ENCODE data around the gene MOB3A. TPM values are rescaled to one million over a fixed set of nuclear protein-coding genes. Genes with fewer than 3 reads are reported as not detected.
A peak's percentile ranks its signal among the peaks of the same experiment; 100 is the strongest.

MOB3A gene
- total and polyA plus RNA-seq, 2 experiments from 2014 or later: 15.7 to 25.1 TPM

DNA sequence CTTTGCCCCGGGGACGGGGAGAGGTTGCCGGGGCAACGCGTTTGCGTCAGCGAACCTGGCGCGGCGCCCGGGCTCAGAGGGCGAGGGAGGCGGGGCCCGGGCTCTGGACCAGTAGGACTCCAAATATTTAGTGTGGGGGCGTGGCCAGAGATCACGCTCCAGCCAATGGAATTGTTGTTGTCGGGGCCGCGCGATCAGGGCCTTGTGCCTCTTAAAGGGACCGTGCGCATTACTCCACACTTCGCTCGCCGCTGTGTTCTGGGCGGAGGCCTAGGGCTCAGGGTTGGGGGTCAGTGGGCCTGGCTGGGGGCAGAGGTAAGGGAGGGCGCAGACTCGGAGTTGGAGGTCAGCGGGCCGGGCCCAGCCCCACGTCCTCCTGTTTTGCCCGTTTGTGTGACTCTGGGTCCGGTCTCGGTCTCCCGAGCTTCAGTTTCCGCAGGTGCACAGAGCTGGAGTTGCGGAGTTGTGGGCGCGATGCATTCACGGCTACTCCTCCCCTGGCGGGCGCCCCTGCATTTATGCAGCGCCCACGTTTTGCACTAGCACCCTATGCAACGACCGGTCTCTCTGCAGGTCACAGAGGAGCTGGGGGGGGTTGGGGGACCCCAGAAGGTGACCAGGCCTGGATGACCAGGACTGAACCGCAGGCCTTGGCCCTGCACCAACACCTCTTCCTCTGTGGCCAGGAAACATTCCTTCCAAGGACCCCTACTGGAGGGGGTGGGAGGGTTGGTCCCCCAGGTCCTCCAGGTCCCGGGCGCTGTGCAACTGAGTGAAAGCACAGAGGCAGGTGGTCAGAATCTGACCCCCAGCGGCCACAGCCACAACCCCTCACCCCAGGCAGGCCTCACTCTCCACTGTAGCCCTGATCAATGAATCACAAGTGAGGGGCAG is 34.4 kb downstream of the MOB3A start:
- Histone ChIP-seq H3K4me2 (peak overlapping the region; percentile 76), H3K4me3 (peak overlapping the region; percentile 5), H3K27ac (peak overlapping the region; percentile 97), H2AFZ (no peak overlapping the region), H3K4me1 (ENCODE audit: insufficient read depth) (peaks cover 29% of the 10 kb centered on the region), H3K9me2 (replicated peaks; ENCODE audit: insufficient read depth) (no peaks in the 10 kb centered on the region), H3K79me2 (peaks cover 10% of the 10 kb centered on the region), H4K20me1 (ENCODE audit: insufficient read depth, poor library complexity, severe bottlenecking) (no peaks in the 10 kb centered on the region), H3K27me3 (no peaks in the 10 kb centered on the region), H3K9me3 (ENCODE audit: low read depth) (no peaks in the 10 kb centered on the region), H3K36me3 (replicated peaks; ENCODE audit: insufficient read depth, low read depth) (no peaks in the 10 kb centered on the region)
- no peak for TF ChIP-seq EZH2 (IDR thresholded peaks at IDR 0.05; ENCODE audit: borderline replicate concordance)
- peak; percentile 100 for DNase-seq (ENCODE audit: low spot score)
- WGBS (ENCODE audit: low lambda C conversion rate, missing lambda C conversion rate): 6% methylated on average over 47 of the region's 50 CpGs

DNA sequence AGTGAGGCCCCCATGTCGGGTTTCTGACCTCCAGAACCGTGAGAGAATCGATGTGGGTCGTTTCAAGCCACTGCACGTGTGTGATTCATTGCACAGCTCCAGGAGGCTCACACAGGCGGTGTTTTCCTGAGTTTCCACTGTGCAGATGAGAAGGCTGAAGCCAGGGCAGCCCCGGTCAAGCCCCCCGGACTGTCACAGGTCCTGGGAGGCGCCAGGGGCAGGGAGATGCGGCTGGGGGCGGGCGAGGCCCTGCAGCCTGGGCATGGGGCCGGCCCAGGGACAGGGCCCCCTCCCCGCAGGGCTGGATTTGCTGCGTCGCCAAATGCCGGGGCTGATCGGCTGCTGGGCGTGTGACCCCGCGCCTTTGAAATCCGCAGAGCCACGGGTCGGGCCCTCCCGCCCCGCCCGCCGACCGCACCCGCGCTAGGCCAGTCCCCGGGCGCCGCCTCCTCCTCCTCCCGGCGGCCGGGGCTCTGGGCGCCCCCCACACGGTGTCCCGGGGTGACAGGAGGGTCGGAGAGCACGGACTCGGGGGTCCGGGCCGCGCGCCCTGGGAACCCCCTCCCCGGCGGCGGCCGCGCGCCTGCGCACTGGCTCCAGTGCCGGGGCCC is 35.1 kb downstream of the MOB3A start:
- Histone ChIP-seq H3K4me3 (peak overlapping the region; percentile 15), H3K9me3 (ENCODE audit: low read depth) (no peaks in the 10 kb centered on the region), H3K9me2 (replicated peaks; ENCODE audit: insufficient read depth) (no peaks in the 10 kb centered on the region), H3K27ac (peak overlapping the region; percentile 97), H4K20me1 (ENCODE audit: insufficient read depth, poor library complexity, severe bottlenecking) (no peaks in the 10 kb centered on the region), H3K4me1 (ENCODE audit: insufficient read depth) (peaks cover 34% of the 10 kb centered on the region), H3K36me3 (replicated peaks; ENCODE audit: insufficient read depth, low read depth) (no peaks in the 10 kb centered on the region), H3K27me3 (no peaks in the 10 kb centered on the region), H3K79me2 (peaks cover 10% of the 10 kb centered on the region), H2AFZ (no peak overlapping the region), H3K4me2 (peak overlapping the region; percentile 84)
- TF ChIP-seq, protein P1, sequence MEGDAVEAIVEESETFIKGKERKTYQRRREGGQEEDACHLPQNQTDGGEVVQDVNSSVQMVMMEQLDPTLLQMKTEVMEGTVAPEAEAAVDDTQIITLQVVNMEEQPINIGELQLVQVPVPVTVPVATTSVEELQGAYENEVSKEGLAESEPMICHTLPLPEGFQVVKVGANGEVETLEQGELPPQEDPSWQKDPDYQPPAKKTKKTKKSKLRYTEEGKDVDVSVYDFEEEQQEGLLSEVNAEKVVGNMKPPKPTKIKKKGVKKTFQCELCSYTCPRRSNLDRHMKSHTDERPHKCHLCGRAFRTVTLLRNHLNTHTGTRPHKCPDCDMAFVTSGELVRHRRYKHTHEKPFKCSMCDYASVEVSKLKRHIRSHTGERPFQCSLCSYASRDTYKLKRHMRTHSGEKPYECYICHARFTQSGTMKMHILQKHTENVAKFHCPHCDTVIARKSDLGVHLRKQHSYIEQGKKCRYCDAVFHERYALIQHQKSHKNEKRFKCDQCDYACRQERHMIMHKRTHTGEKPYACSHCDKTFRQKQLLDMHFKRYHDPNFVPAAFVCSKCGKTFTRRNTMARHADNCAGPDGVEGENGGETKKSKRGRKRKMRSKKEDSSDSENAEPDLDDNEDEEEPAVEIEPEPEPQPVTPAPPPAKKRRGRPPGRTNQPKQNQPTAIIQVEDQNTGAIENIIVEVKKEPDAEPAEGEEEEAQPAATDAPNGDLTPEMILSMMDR (IDR thresholded peaks at IDR 0.05; ENCODE audit: poor library complexity): no peak
- TF ChIP-seq EZH2 (IDR thresholded peaks at IDR 0.05; ENCODE audit: borderline replicate concordance) (no peak), EZH2phosphoT487 (IDR thresholded peaks at IDR 0.05; ENCODE audit: low read depth, severe bottlenecking, unreplicated experiment) (no peak)
- WGBS (ENCODE audit: low lambda C conversion rate, missing lambda C conversion rate): 2% methylated on average over 26 of the region's 55 CpGs
- DNase-seq (ENCODE audit: low spot score): peak; percentile 87

DNA sequence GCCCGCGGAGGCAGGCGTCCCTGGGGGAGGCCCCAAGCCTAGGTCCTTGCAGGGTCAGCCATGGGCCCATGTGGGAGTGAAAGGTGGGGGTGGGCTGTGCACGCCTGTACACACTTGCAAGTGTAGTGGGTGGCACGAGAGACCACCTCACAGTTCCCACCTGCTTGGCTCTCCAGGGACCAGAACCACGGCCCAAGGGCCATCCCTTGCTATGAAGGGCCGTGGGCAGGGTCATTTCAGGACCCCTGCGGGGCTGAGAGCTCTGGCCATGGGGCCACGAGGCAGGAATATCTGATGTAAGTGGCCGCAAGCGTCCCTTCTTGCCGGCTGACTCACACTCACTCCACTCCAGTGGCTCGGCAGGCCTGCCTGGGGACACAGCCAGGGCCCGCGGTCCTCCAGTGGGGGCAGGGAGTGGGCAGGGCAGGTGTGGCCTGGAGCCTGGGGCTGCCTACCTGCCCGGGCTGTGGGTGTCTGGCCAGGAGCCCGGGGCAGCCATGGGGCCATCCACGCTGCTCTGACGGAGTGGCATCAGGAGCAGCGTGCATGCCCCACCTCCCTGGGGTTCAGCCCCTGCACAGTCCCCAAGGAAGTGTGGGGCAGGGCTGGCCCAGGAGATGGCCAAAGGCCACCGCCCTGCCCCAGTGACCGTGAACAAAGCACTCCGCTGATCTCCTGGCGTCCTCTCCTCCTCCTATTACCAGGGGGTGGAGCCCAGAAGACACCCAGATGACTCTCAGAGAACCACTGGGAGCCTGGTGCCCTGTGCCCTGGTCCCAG is 36.5 kb downstream of the MOB3A start:
- TF ChIP-seq EZH2phosphoT487 (IDR thresholded peaks at IDR 0.05; ENCODE audit: low read depth, severe bottlenecking, unreplicated experiment) (no peak), EZH2 (IDR thresholded peaks at IDR 0.05; ENCODE audit: borderline replicate concordance) (no peak)
- TF ChIP-seq, protein P1 (IDR thresholded peaks at IDR 0.05; ENCODE audit: poor library complexity): no peak
- no peaks in the 10 kb centered on the region for H3K9me2 ChIP-seq (replicated peaks; ENCODE audit: insufficient read depth)
- WGBS (ENCODE audit: low lambda C conversion rate, missing lambda C conversion rate): 46% methylated on average over 24 of the region's 24 CpGs
- H3K4me3 ChIP-seq: no peak overlapping the region
- H3K4me1 ChIP-seq (ENCODE audit: insufficient read depth): peaks cover 39% of the 10 kb centered on the region
- DNase-seq (ENCODE audit: low spot score): peak; percentile 86
- H2AFZ ChIP-seq: no peak overlapping the region
- peak overlapping the region; percentile 84 for H3K4me2 ChIP-seq
- H3K9me3 ChIP-seq (ENCODE audit: low read depth): no peaks in the 10 kb centered on the region
- no peaks in the 10 kb centered on the region for H3K27me3 ChIP-seq
- peak overlapping the region; percentile 97 for H3K27ac ChIP-seq
- no peaks in the 10 kb centered on the region for H3K36me3 ChIP-seq (replicated peaks; ENCODE audit: insufficient read depth, low read depth)
- no peaks in the 10 kb centered on the region for H4K20me1 ChIP-seq (ENCODE audit: insufficient read depth, poor library complexity, severe bottlenecking)
- H3K79me2 ChIP-seq: peaks cover 10% of the 10 kb centered on the region
